ENCODE data around the gene NRGN.

- TF ChIP-seq POLR2A (IDR thresholded peaks at IDR 0.05) (no peak), CTCF (IDR thresholded peaks at IDR 0.05) (no peak)
Measured at GRCh38 chr11:124754309-124754708, 14.6 kb downstream of the NRGN start.

All from gastroesophageal sphincter (tissue), 3 donors.